ENCODE results near the gene ARFGAP1.

DNA sequence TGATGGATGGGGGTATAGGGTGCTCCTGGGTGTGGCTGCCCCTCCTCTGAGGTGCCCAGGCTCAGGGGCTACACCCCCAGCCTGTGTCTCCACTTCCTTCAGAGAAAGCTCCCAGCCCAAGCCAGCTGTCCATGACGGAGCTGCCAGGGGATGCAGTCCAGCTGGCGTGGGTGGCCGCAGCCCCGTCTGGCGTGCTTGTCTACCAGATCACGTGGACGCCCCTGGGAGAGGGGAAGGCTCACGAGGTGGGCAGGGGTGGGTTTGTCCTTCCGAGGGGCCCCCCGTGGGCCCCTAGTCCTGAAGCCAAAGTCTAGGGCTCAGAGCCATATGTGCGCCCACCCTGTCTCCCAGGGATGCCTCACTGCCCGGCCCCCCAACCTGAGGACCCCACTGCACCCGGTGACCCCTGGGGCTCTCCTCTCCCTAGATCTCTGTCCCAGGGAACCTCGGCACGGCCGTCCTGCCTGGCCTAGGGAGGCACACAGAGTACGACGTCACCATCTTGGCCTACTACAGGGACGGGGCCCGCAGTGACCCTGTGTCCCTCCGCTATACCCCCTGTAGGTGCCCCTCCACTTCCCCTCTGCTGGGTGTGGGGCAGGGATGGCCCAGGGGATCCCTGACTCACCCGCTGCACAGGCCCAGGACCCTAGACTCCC lies 40.2 kb downstream of the ARFGAP1 start:
- TF ChIP-seq POLR2AphosphoS5 (IDR thresholded peaks at IDR 0.05; ENCODE audit: insufficient read depth, low read depth, low read length): no peak
- no peak for TF ChIP-seq POLR2A (IDR thresholded peaks at IDR 0.05; ENCODE audit: low read depth, low read length)
